OCI-LY1 (cell line): ENCODE data around the gene MED13L.

Source experiments
- CTCF ChIP-seq: fragments of 200-600 bp; sonication (generic), shearing (Covaris generic); IDR thresholded peaks from 2 replicates; pipeline ENCODE4 v1.5.1; 2017; ENCODE audit warnings: mild to moderate bottlenecking, antibody characterized with exemption, low read length, moderate library complexity, mixed read lengths
- EZH2 ChIP-seq: fragments of 200-600 bp; sonication (generic), shearing (Covaris generic); IDR thresholded peaks from 2 replicates; pipeline ENCODE4 v1.8.0; 2017; ENCODE audit warnings: borderline replicate concordance, mixed run types, mild to moderate bottlenecking, antibody characterized with exemption, low read length, moderate library complexity, mixed read lengths

GRCh38 chr12:116202940-116203339 lies 74.6 kb downstream of the MED13L start:
- no peak for TF ChIP-seq EZH2
- no peak for TF ChIP-seq CTCF
